ENCODE results near the gene NEFH.
"Not testable (repeated sequence)": the region's sequence is repeated elsewhere in the genome, so short reads cannot be mapped to it uniquely, and the experiment has no call there.

NEFH gene

GRCh38 chr22:29463629-29464028, 16.4 kb upstream of the NEFH start:
- DNase-seq = no peak

GRCh38 chr22:29464581-29464980, 15.4 kb upstream of the NEFH start:
- no peak for DNase-seq

GRCh38 chr22:29469755-29470154, 10.3 kb upstream of the NEFH start:
- DNase-seq = peak; percentile 74

GRCh38 chr22:29470159-29470855, 9.7 kb upstream of the NEFH start:
- peak; percentile 92 for DNase-seq

- no peak for DNase-seq
Measured at GRCh38 chr22:29473001-29473400, 7.0 kb upstream of the NEFH start.

- no peak for DNase-seq
Measured at GRCh38 chr22:29475550-29475949, 4.5 kb upstream of the NEFH start.

GRCh38 chr22:29476116-29476515, 3.9 kb upstream of the NEFH start:
- DNase-seq = peak; percentile 70

GRCh38 chr22:29477723-29478318, 2.2 kb upstream of the NEFH start:
- DNase-seq = no peak

- DNase-seq = peak; percentile 68
Measured at GRCh38 chr22:29478326-29479276, 1.4 kb upstream of the NEFH start.

GRCh38 chr22:29480262-29480511, 169 bp downstream of the NEFH start:
- DNase-seq = no peak

- DNase-seq = peak; percentile 73
Measured at GRCh38 chr22:29480512-29481264, 670 bp downstream of the NEFH start.

- no peak for DNase-seq
Measured at GRCh38 chr22:29481265-29482000, 1.4 kb downstream of the NEFH start.

GRCh38 chr22:29482253-29482652, 2.2 kb downstream of the NEFH start:
- no peak for DNase-seq

- DNase-seq = no peak
Measured at GRCh38 chr22:29482726-29483125, 2.7 kb downstream of the NEFH start.

GRCh38 chr22:29483254-29483653, 3.2 kb downstream of the NEFH start:
- no peak for DNase-seq

GRCh38 chr22:29484642-29485041, 4.6 kb downstream of the NEFH start:
- DNase-seq = no peak

GRCh38 chr22:29485448-29485847, 5.4 kb downstream of the NEFH start:
- DNase-seq = no peak

GRCh38 chr22:29487426-29487986, 7.5 kb downstream of the NEFH start:
- DNase-seq = no peak

GRCh38 chr22:29489127-29489780, 9.2 kb downstream of the NEFH start:
- DNase-seq = not testable (repeated sequence)

GRCh38 chr22:29491012-29491411, 11.0 kb downstream of the NEFH start:
- no peak for DNase-seq

GRCh38 chr22:29493636-29494035, 13.6 kb downstream of the NEFH start:
- no peak for DNase-seq

- DNase-seq = no peak
Measured at GRCh38 chr22:29499852-29500251, 19.8 kb downstream of the NEFH start.

Data from islet precursor cell (in vitro differentiated cells).